Colonic mucosa (tissue), 4 donors: ENCODE measurements around the gene PRPH. TPM values are rescaled to one million over a fixed set of nuclear protein-coding genes. Genes with fewer than 3 reads are reported as not detected.

ENCODE experiments used
- DNase-seq: peaks from one replicate; pipeline ENCODE4 v3.0.0-alpha.2; 2020
- H3K27ac ChIP-seq: fragments of 200-600 bp; one replicate; pipeline ENCODE4 v1.8.0; 2021
- H3K27me3 ChIP-seq: fragments of 200-600 bp; one replicate; pipeline ENCODE4 v1.8.0; 2021
- H3K36me3 ChIP-seq: fragments of 200-600 bp; one replicate; pipeline ENCODE4 v1.8.0; 2021
- H3K4me1 ChIP-seq: fragments of 200-600 bp; one replicate; pipeline ENCODE4 v1.8.0; 2021; ENCODE audit warnings: mild to moderate bottlenecking
- H3K4me3 ChIP-seq: fragments of 200-600 bp; one replicate; pipeline ENCODE4 v1.8.0; 2021
- H3K9ac ChIP-seq, 2 donors: one replicate each; pipeline ENCODE4 v1.7.0; 2013; ENCODE audit warnings: control low read depth in 2 of 2, low read depth in 2 of 2, low read length in 2 of 2
- H3K9me3 ChIP-seq: fragments of 200-600 bp; one replicate; pipeline ENCODE4 v1.8.0; 2021
- CTCF ChIP-seq: fragments of 200-600 bp; IDR thresholded peaks from one replicate; pipeline ENCODE4 v1.8.0; 2022; ENCODE audit warnings: antibody characterized with exemption, mild to moderate bottlenecking
- intact Hi-C: fragments of 100-400 bp; cut with DNase I; formaldehyde crosslinking; loops from one replicate; pipeline ENCODE4 v1.14.1; 2022
- total RNA-seq, 2 donors: library from RNA; stranded (reverse); fragmentation: NEBNext Ultra II Directional in 1 of 2; extraction: Animal tissue kit (Norgen Biotek cat#: 25700) in 1 of 2; gene quantifications; one replicate each; pipeline ENCODE4 v1.2.1, GENCODE V29; 2021
- donor health status: healthy.
- donor health status: DM: no; HTN: no; CAD: no.
- donor health status: DM: no; HTN: no; CAD: no.

The PRPH gene
- total RNA-seq, 2 donors from 2014 or later: 3.9 to 21.9 TPM

GRCh38 chr12:49342914-49343731, 48.2 kb downstream of the PRPH start:
- no peaks in the 10 kb centered on the region for H3K9me3 ChIP-seq
- peak overlapping the region; percentile 48 for H3K4me3 ChIP-seq
- H3K36me3 ChIP-seq: no peaks in the 10 kb centered on the region
- DNase-seq: no peak
- peaks cover 42% of the 10 kb centered on the region for H3K4me1 ChIP-seq
- H3K27me3 ChIP-seq: peaks cover 58% of the 10 kb centered on the region
- intact Hi-C loops: no loop called here
- no peak overlapping the region for H3K27ac ChIP-seq
- peak overlapping the region; percentile 13 to 45 for H3K9ac ChIP-seq
- TF ChIP-seq CTCF: no peak

GRCh38 chr12:49344486-49345050, 49.6 kb downstream of the PRPH start:
- H3K27ac ChIP-seq: no peak overlapping the region
- H3K4me1 ChIP-seq: peaks cover 42% of the 10 kb centered on the region
- no peak overlapping the region for H3K9ac ChIP-seq
- peaks cover 58% of the 10 kb centered on the region for H3K27me3 ChIP-seq
- no peak for TF ChIP-seq CTCF
- intact Hi-C loops: no loop called here
- no peaks in the 10 kb centered on the region for H3K36me3 ChIP-seq
- DNase-seq: no peak
- no peak overlapping the region for H3K4me3 ChIP-seq
- H3K9me3 ChIP-seq: no peaks in the 10 kb centered on the region

- H3K4me1 ChIP-seq: peaks cover 42% of the 10 kb centered on the region
- no peak overlapping the region for H3K27ac ChIP-seq
- no peaks in the 10 kb centered on the region for H3K36me3 ChIP-seq
- no peak for TF ChIP-seq CTCF
- peak overlapping the region; percentile 14 for H3K4me3 ChIP-seq
- no peak for DNase-seq
- H3K27me3 ChIP-seq: peaks cover 58% of the 10 kb centered on the region
- H3K9me3 ChIP-seq: no peaks in the 10 kb centered on the region
- H3K9ac ChIP-seq: peak overlapping the region in 1 of 2 donors; percentile 37
- intact Hi-C loops: no loop called here
Measured at GRCh38 chr12:49345051-49345824, 50.3 kb downstream of the PRPH start.

- intact Hi-C loops: no loop called here
- no peak for TF ChIP-seq CTCF
- H3K36me3 ChIP-seq: no peaks in the 10 kb centered on the region
- DNase-seq: no peak
- H3K27me3 ChIP-seq: peaks cover 58% of the 10 kb centered on the region
- H3K9me3 ChIP-seq: no peaks in the 10 kb centered on the region
- H3K4me3 ChIP-seq: peak overlapping the region; percentile 38
- H3K4me1 ChIP-seq: peaks cover 42% of the 10 kb centered on the region
- peak overlapping the region; percentile 22 to 37 for H3K9ac ChIP-seq
- H3K27ac ChIP-seq: no peak overlapping the region
Measured at GRCh38 chr12:49345825-49346658, 51.1 kb downstream of the PRPH start.
